ENCODE measurements around the gene KDM2A. TPM values are rescaled to one million over a fixed set of nuclear protein-coding genes. Genes with fewer than 3 reads are reported as not detected.

Gene KDM2A
- total RNA-seq, 1 experiment from 2014 or later = 50.4 TPM

- ChIA-PET RAD21 (ENCODE audit: low non-redundant PET in 1 of 2, low total read pairs in 2 of 2, uncharacterized antibody in 2 of 2, unreplicated experiment in 2 of 2) (no interaction called here), CTCF (interaction anchor here (1.7 kb wide), 1 partner anchor 10 kb away, joined by 6 read pairs; no protein-coding TSS in a partner anchor), POLR2A (no interaction called here)
- no peaks in the 10 kb centered on the region for H4K20me1 ChIP-seq (ENCODE audit: insufficient read depth)
- no peak overlapping the region for H3K4me3 ChIP-seq (replicated peaks in 1 of 2; ENCODE audit: low read depth in 1 of 2, low read length in 2 of 2)
- H3K79me2 ChIP-seq (ENCODE audit: insufficient read depth, low read length) = peaks cover 100% of the 10 kb centered on the region
- H3K27ac ChIP-seq (ENCODE audit: low read depth, low read length) = no peak overlapping the region
- no peak overlapping the region for H3K4me2 ChIP-seq (ENCODE audit: low read length)
- no peak overlapping the region for H3K9ac ChIP-seq (ENCODE audit: low read length)
- no peak for DNase-seq (ENCODE audit: low read depth, low spot score)
- no peak for TF ChIP-seq SP1 (IDR thresholded peaks at IDR 0.05; ENCODE audit: low read depth)
- TF ChIP-seq RAD21 (IDR thresholded peaks at IDR 0.05; ENCODE audit: low read depth) = no peak
- TF ChIP-seq EZH2phosphoT487 (IDR thresholded peaks at IDR 0.05; ENCODE audit: borderline replicate concordance) = no peak
- no peak for TF ChIP-seq CBX3 (IDR thresholded peaks at IDR 0.05; ENCODE audit: low read depth)
- TF ChIP-seq CEBPB (IDR thresholded peaks at IDR 0.05; ENCODE audit: low read depth) = no peak
- no peak for TF ChIP-seq SRF (IDR thresholded peaks at IDR 0.05; ENCODE audit: low read depth)
- TF ChIP-seq EZH2 (IDR thresholded peaks at IDR 0.05) = no peak
- TF ChIP-seq ELF1 (IDR thresholded peaks at IDR 0.05; ENCODE audit: borderline replicate concordance, low read depth) = no peak
- H3K9me3 ChIP-seq (ENCODE audit: control insufficient read depth in 1 of 2, insufficient read depth in 1 of 2, low read depth in 1 of 2, low read length in 2 of 2) = no peaks in the 10 kb centered on the region
- no TSS peak for BruUV-seq (replicated peaks)
- intact Hi-C loops (cut with micrococcal nuclease) = no loop called here
- no peak for ATAC-seq
- H3K4me1 ChIP-seq (ENCODE audit: control insufficient read depth in 1 of 2, insufficient read depth in 2 of 2, low read length in 2 of 2) = peaks cover 5 to 19% of the 10 kb centered on the region in 2 experiments; a peak in 3 of 4 replicates
- no peak overlapping the region for H2AFZ ChIP-seq (ENCODE audit: low read depth, low read length, poor library complexity, severe bottlenecking)
- H3K36me3 ChIP-seq (ENCODE audit: control insufficient read depth in 1 of 2, insufficient read depth in 2 of 2, low read length in 2 of 2) = peaks cover 2 to 15% of the 10 kb centered on the region in 2 experiments; a peak in 1 of 4 replicates
- H3K27me3 ChIP-seq (ENCODE audit: insufficient read depth, low read length) = no peaks in the 10 kb centered on the region
- H3K9me2 ChIP-seq (ENCODE audit: insufficient read depth) = no peaks in the 10 kb centered on the region
Observed at GRCh38 chr11:67271541-67272284, 152.7 kb downstream of the KDM2A start.

GRCh38 chr11:67272327-67273259 lies 153.5 kb downstream of the KDM2A start:
- ChIA-PET CTCF (interaction anchor here (0.5 to 1.7 kb wide), 3 partner anchors 10 to 11 kb away, joined by 3 to 6 read pairs (median 3); no protein-coding TSS in a partner anchor), RAD21 (ENCODE audit: low non-redundant PET in 1 of 2, low total read pairs in 2 of 2, uncharacterized antibody in 2 of 2, unreplicated experiment in 2 of 2) (no interaction called here), POLR2A (no interaction called here)
- H3K36me3 ChIP-seq (ENCODE audit: control insufficient read depth in 1 of 2, insufficient read depth in 2 of 2, low read length in 2 of 2) = peaks cover 2 to 15% of the 10 kb centered on the region in 2 experiments; a peak in 1 of 4 replicates
- H3K9me2 ChIP-seq (ENCODE audit: insufficient read depth) = no peaks in the 10 kb centered on the region
- no peaks in the 10 kb centered on the region for H3K27me3 ChIP-seq (ENCODE audit: insufficient read depth, low read length)
- no peak overlapping the region for H3K27ac ChIP-seq (ENCODE audit: low read depth, low read length)
- H3K4me3 ChIP-seq (replicated peaks in 1 of 2; ENCODE audit: low read depth in 1 of 2, low read length in 2 of 2) = no peak overlapping the region
- ATAC-seq (no peak), DNase-seq (ENCODE audit: low read depth, low spot score) (no peak)
- H2AFZ ChIP-seq (ENCODE audit: low read depth, low read length, poor library complexity, severe bottlenecking) = no peak overlapping the region
- no peak overlapping the region for H3K9ac ChIP-seq (ENCODE audit: low read length)
- peaks cover 8 to 23% of the 10 kb centered on the region in 2 experiments for H3K4me1 ChIP-seq (ENCODE audit: control insufficient read depth in 1 of 2, insufficient read depth in 2 of 2, low read length in 2 of 2)
- intact Hi-C loops (cut with micrococcal nuclease) = no loop called here
- no peaks in the 10 kb centered on the region for H4K20me1 ChIP-seq (ENCODE audit: insufficient read depth)
- H3K4me2 ChIP-seq (ENCODE audit: low read length) = no peak overlapping the region
- no TSS peak for BruUV-seq (replicated peaks)
- H3K79me2 ChIP-seq (ENCODE audit: insufficient read depth, low read length) = peaks cover 100% of the 10 kb centered on the region
- no peaks in the 10 kb centered on the region for H3K9me3 ChIP-seq (ENCODE audit: control insufficient read depth in 1 of 2, insufficient read depth in 1 of 2, low read depth in 1 of 2, low read length in 2 of 2)
- TF ChIP-seq TCF7L2 (IDR thresholded peaks at IDR 0.05; ENCODE audit: borderline replicate concordance, extremely low read depth, insufficient read depth, insufficient read length) (no peak), ZBTB33 (IDR thresholded peaks at IDR 0.05; ENCODE audit: extremely low read depth, insufficient replicate concordance, low read length) (no peak), SIN3A (IDR thresholded peaks at IDR 0.05; ENCODE audit: low read depth) (no peak), ELF1 (IDR thresholded peaks at IDR 0.05; ENCODE audit: borderline replicate concordance, low read depth) (no peak), POLR2A (IDR thresholded peaks at IDR 0.05; ENCODE audit: borderline replicate concordance, extremely low read depth, insufficient read depth, insufficient read length) (no peak), YY1 (IDR thresholded peaks at IDR 0.05; ENCODE audit: extremely low read depth, insufficient replicate concordance, low read depth, low read length) (no peak), JUND (IDR thresholded peaks at IDR 0.05) (no peak), EZH2phosphoT487 (IDR thresholded peaks at IDR 0.05; ENCODE audit: borderline replicate concordance) (no peak), POLR2AphosphoS5 (IDR thresholded peaks at IDR 0.05; ENCODE audit: low read depth, low read length) (no peak), FOSL1 (IDR thresholded peaks at IDR 0.05; ENCODE audit: low read depth) (no peak), CEBPB (IDR thresholded peaks at IDR 0.05; ENCODE audit: low read depth) (no peak), EZH2 (IDR thresholded peaks at IDR 0.05) (no peak)
- TF ChIP-seq, protein P1, sequence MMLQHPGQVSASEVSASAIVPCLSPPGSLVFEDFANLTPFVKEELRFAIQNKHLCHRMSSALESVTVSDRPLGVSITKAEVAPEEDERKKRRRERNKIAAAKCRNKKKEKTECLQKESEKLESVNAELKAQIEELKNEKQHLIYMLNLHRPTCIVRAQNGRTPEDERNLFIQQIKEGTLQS (IDR thresholded peaks at IDR 0.05) = no peak

Measured in HCT116 (cell line).